K562 (cell line): Measurements from ENCODE around the gene SLC7A5. TPM values are rescaled to one million over a fixed set of nuclear protein-coding genes. Genes with fewer than 3 reads are reported as not detected.
"Not testable (repeated sequence)": the region's sequence is repeated elsewhere in the genome, so short reads cannot be mapped to it uniquely, and the experiment has no call there.

Experiments used
- ARID4B ChIP-seq: sonication (generic); formaldehyde crosslinking; IDR thresholded peaks from 2 replicates; pipeline ENCODE4 v1.8.0; 2022; ENCODE audit warnings: mild to moderate bottlenecking, missing genetic modification reagents
- CREM ChIP-seq: IDR thresholded peaks from 2 replicates; pipeline ENCODE4 v1.6.1; 2014; ENCODE audit warnings: antibody characterized with exemption, low read depth
- CTBP1 ChIP-seq: fragments of 450-650 bp; IDR thresholded peaks from 2 replicates; pipeline ENCODE4 v1.6.1; 2016; ENCODE audit warnings: borderline replicate concordance
- ETS1 ChIP-seq: conservative IDR thresholded peaks from 2 replicates; pipeline ENCODE4 v1.6.1; 2011; ENCODE audit warnings: low read depth, mild to moderate bottlenecking, low read length; ENCODE audit not compliant: control insufficient read depth
- MAZ ChIP-seq, 2 experiments: fragments of 450-650 bp in 1 of 2; sonication (generic) in 1 of 2; formaldehyde crosslinking; IDR thresholded peaks in 1 of 2; conservative IDR thresholded peaks in 1 of 2; 2 replicates each; pipeline versions ENCODE4 v1.4.0 to v1.5.0; 2020; ENCODE audit warnings: mild to moderate bottlenecking in 1 of 2, missing genetic modification reagents in 1 of 2
- NFIC ChIP-seq: fragments of 450-650 bp; IDR thresholded peaks from 2 replicates; pipeline ENCODE4 v1.6.1; 2017; ENCODE audit warnings: mild to moderate bottlenecking, inconsistent platforms
- NONO ChIP-seq, 2 experiments: fragments of 200-400 bp in 1 of 2; fragments of 450-650 bp in 1 of 2; formaldehyde crosslinking in 1 of 2; IDR thresholded peaks; 2 replicates each; pipeline ENCODE4 v1.6.1; 2017; ENCODE audit warnings: low read depth in 2 of 2, mild to moderate bottlenecking in 2 of 2, moderate library complexity in 2 of 2, low read length in 1 of 2
- NR4A1 ChIP-seq, 2 experiments: fragments of 250-450 bp in 1 of 2; fragments of 450-650 bp in 1 of 2; sonication (Bioruptor Pico) in 1 of 2; IDR thresholded peaks; 2 replicates each; pipeline versions ENCODE4 v1.4.0 to v1.6.1; 2016 to 2020; ENCODE audit warnings: mild to moderate bottlenecking in 2 of 2, missing compliant biosample characterization in 1 of 2, missing genetic modification characterization in 1 of 2, moderate library complexity in 1 of 2
- NRF1 ChIP-seq, 2 experiments: fragments of 450-650 bp; IDR thresholded peaks in 1 of 2; conservative IDR thresholded peaks in 1 of 2; 2 replicates each; pipeline ENCODE4 v1.6.1; 2014; ENCODE audit warnings: mild to moderate bottlenecking in 2 of 2
- POLR2H ChIP-seq: IDR thresholded peaks from 2 replicates; pipeline ENCODE4 v1.6.1; 2016; ENCODE audit warnings: missing genetic modification characterization, low read depth, mild to moderate bottlenecking, control low read depth, missing compliant biosample characterization, moderate library complexity
- RNF2 ChIP-seq: sonication (generic); IDR thresholded peaks from 2 replicates; pipeline ENCODE4 v1.6.1; 2016
- SAP30 ChIP-seq: fragments of 200-600 bp; sonication (generic); IDR thresholded peaks from 2 replicates; pipeline ENCODE4 v1.6.1; 2012; ENCODE audit warnings: borderline replicate concordance, low read depth, mild to moderate bottlenecking, moderate library complexity, low read length, control low read depth, inconsistent platforms; ENCODE audit not compliant: insufficient read depth, poor library complexity, severe bottlenecking
- TAF1 ChIP-seq: IDR thresholded peaks from 2 replicates; pipeline ENCODE4 v1.6.1; 2011; ENCODE audit warnings: mild to moderate bottlenecking, low read length, moderate library complexity; ENCODE audit not compliant: insufficient read depth, control insufficient read depth, severe bottlenecking; ENCODE audit errors: extremely low read depth
- TBP ChIP-seq: optimal IDR thresholded peaks from 2 replicates; pipeline ENCODE3; 2011; ENCODE audit warnings: low read depth, low read length, improper control_type of control experiment
- ZNF592 ChIP-seq: fragments of 450-650 bp; IDR thresholded peaks from 2 replicates; pipeline ENCODE4 v1.6.1; 2017; ENCODE audit warnings: antibody characterized with exemption, mild to moderate bottlenecking
- polyA plus RNA-seq, 8 experiments: library from polyadenylated mRNA; depleted of rRNA in 4 of 8; stranded (reverse) in 5 of 8; unstranded in 3 of 8; fragments of >200 nt; fragmentation: Nextera tagmentation in 2 of 8; fragmentation: Illumina TruSeq in 1 of 8; extraction: Ambion mirVana in 2 of 8; extraction: Trizol in 1 of 8; gene quantifications; 2 replicates each; pipeline versions ENCODE4 v1.2.1 to v1.2.3, GENCODE V29; 2011 to 2014; ENCODE audit warnings: inconsistent platforms in 1 of 8, missing spikeins in 1 of 8
- total RNA-seq, 7 experiments: library from RNA; depleted of rRNA in 6 of 7; stranded (reverse); fragments of >200 nt in 6 of 7; fragmentation: Illumina TruSeq in 2 of 7; extraction: Trizol in 2 of 7; gene quantifications; 2 replicates each; pipeline versions ENCODE4 v1.2.1 to v1.2.3, GENCODE V29; 2011 to 2021; ENCODE audit warnings: low replicate concordance in 1 of 7

Gene SLC7A5
- total and polyA plus RNA-seq, 9 of the 15 experiments (the other 6 are each of a cell fraction or from before 2014, with no cell fraction given), result 1.9 to 220 (median 18.6) TPM

- TF ChIP-seq MAZ (CRISPR knock-in tag; conservative IDR thresholded peaks at IDR 0.05 in 1 of 2, IDR thresholded peaks at IDR 0.05 in 1 of 2) (0 out of 4 replicates have a peak, but pooled peaks have one; percentile 29 to 47), NR4A1 (CRISPR knock-in tag; IDR thresholded peaks at IDR 0.05) (0 out of 2 replicates have a peak, but pooled peaks have one; percentile 28), RNF2 (peak; percentile 69; the same call in 1 of the 2 replicates), TAF1 (peak; percentile 40), CREM (peak; percentile 39), CTBP1 (0 out of 2 replicates have a peak, but pooled peaks have one; percentile 13), NRF1 (conservative IDR thresholded peaks at IDR 0.05 in 1 of 2, IDR thresholded peaks at IDR 0.05 in 1 of 2) (peak; percentile 21 to 38; a peak in 1 of 4 replicates), TBP (peak; percentile 79), NFIC (peak; percentile 22; the same call in 1 of the 2 replicates), ZNF592 (peak; percentile 88), SAP30 (peak; percentile 50), ARID4B (CRISPR knock-in tag) (peak; percentile 85), NONO (IDR thresholded peaks at IDR 0.05; ENCODE audit: low read depth in 2 of 2, low read length in 1 of 2) (peak; percentile 61 to 99; a peak in 3 of 4 replicates), POLR2H (tag) (peak; percentile 48; the same call in 1 of the 2 replicates), ETS1 (0 out of 2 replicates have a peak, but pooled peaks have one; percentile 37)
- not testable (repeated sequence) for TF ChIP-seq NR4A1 (tag; IDR thresholded peaks at IDR 0.05)
Measured at GRCh38 chr16:87869061-87869878, at the start of gene SLC7A5 (continued).
